CD4-positive, alpha-beta T cell treated with Interferon gamma for 1 hour (primary cell): ENCODE measurements around the gene NCAPD2.
A peak's percentile ranks its signal among the peaks of the same experiment; 100 is the strongest.
"Not testable (repeated sequence)": the region's sequence is repeated elsewhere in the genome, so short reads cannot be mapped to it uniquely, and the experiment has no call there.

Experiments used
- DNase-seq: peaks from one replicate; pipeline ENCODE4 v3.0.0-alpha.2; 2020

NCAPD2 gene

DNA sequence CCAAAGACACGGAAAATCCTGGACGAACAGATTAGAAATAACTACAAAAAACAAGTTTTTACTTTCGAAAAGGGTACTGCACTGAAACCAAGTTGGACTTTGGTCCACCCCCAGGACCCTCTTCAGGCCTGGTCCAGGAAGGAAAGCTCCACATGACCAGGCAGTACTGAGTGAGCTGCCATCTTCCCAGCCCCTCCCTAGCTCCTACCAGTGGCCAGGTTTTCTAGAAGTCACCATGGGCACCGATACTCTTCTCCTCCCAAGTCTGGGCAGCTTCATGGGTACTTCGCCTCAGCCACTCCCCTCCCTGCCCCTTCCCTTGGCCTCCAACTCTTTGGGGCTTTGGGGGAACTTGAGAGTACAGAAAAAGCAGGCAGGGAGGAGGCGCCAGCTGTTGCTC is 30.0 kb upstream of the NCAPD2 start:
- no peak for DNase-seq

DNA sequence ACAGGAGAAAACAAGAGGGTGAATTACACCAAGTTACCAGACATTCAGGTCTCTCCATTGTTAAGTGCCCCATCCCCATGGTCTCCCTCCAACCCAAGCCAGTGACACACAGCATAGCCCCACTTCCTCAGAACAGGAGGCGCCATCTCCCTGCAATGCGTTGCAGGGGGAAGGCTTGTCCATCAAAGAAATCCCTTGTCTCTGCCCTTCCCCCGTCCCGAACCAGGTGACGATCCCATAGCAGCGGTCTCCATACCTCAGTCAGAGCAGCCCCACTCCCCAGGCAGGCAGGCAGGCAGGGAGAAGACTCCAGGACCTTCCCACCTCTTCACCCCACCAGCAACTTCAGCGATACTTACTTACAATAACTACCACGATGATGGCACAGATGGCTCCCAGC is 29.4 kb upstream of the NCAPD2 start:
- DNase-seq: no peak

DNA sequence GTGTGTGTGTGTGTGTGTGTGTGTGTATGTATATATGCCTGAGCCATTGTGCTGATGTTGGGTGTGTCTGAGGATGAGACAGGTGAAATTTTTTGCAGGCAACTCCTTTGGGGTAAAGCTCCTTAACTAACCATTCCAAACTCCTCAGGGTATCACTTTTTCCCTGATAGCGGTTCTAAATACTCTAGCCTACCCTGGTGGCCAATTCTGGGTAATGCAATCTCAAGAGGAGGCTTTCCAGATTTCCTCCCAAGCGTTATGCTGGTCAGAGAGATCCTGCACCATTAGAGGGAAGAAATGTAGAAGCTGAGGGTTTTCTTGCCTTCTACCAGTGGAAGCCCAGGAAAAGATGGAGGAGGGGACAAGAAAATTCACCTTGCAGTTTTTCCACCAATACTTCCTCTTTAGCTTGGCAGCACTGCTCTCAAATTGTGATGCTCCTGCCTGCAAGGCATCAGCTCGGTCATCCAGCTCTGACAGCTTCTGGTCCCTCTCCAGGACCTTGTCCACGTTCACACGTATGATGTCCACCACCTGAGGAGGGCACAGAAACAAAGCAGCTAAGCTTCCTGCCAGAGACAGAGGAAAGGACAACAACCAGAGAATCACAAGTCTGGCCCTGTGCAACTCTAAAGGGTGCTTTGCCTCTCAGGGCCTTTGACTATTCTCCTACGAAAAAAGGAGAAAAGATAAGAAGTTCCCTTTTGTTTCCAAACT is 28.3 kb upstream of the NCAPD2 start:
- peak; percentile 28 for DNase-seq

DNA sequence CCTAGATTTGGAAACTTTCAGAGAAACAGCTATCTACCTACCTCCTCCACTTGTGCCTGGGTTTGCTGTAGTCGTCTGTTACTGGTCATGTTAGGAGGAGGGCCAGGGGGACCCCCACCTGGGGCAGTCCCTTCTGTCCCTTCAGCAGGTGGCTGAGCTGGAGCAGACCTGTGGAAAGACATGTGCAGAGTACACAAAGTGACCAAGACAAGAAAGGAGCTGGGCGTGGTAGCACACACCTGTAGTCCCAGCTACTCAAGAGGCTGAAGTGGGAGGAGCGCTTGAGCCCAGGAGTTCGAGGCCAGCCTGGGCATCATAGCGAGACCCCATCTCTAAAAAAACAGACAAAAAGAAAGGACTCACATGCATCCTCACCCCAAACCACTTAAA is 27.7 kb upstream of the NCAPD2 start:
- no peak for DNase-seq

DNA sequence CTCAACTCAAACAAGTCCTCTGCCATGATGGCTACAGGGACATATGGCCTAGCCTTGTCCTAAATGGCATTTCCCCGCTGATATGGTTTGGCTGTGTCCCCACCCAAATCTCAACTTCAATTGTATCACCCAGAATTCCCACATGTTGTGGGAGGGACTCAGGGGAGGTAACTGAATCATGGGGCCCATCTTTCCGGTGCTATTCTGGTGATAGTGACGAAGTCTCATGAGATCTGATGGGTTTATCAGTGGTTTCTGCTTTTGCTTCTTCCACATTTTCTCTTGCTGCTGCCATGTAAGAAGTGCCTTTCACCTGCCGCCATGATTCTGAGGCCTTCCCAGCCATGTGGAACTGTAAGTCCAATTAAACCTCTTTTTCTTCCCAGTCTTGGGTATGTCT is 27.2 kb upstream of the NCAPD2 start:
- DNase-seq: not testable (repeated sequence)

DNA sequence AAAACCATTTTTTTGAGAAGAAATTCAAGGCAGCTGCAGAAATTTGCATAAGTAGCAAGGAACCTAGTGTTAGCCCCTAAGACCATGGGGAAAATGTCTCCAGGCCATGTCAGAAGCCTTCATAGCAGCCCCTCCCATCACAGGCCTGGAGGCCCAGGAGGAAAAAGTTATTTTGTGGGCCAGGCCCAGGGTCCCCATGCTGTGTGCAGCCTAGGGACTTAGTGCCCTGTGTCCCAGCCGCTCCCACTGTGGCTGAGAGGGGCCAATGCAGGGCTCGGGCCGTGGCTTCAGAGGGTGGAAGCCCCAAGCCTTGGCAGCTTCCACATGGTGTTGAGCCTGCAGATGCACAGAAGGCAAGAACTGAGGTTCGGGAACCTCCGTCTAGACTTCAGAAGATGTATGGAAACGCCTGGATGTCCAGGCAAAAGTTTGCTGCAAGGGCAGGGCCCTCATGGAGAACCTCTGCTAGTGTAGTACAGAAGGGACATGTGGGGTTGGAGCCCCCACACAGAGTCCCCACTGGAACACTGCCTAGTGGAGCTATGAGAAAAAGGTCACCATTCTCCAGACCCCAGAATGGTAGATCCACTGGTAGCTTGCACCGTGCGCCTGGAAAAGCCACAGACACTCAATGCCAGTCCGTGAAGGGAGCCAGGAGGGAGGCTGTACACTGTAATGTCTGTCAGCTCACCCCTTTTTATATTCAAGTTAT is 26.2 kb upstream of the NCAPD2 start:
- not testable (repeated sequence) for DNase-seq

DNA sequence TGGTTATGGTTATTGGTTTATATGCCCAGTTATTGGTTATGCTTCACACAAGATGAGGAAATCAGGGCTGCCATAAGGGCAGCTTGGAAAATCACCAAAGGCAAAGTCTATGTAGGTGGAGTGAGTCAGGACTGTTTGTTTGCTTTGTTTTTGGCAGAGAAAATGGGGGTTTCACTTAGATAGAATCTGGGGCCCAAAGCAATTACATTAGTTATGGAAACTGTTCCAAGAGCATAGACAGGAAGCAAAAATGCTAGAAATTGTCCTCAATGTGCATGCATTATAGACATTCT is 25.7 kb upstream of the NCAPD2 start:
- no peak for DNase-seq

DNA sequence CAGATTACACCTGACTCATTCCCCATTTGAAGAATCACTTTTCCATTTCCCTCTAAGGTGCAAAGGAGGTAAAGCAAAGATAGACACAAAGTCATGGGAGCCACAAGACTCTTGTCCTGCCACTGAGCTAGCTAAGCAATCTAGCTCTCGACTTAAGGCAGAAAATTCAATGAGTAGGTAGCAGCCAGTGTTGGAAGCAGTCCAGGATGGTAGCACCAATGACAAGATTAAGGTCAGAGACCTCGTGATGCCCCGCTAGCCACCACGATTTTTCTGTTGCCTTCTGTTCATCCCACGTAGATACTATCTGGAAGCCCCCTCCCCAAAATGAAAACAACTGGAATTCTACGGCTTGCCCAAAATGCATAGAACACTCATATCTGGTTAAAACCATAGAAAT is 24.8 kb upstream of the NCAPD2 start:
- DNase-seq: no peak

DNA sequence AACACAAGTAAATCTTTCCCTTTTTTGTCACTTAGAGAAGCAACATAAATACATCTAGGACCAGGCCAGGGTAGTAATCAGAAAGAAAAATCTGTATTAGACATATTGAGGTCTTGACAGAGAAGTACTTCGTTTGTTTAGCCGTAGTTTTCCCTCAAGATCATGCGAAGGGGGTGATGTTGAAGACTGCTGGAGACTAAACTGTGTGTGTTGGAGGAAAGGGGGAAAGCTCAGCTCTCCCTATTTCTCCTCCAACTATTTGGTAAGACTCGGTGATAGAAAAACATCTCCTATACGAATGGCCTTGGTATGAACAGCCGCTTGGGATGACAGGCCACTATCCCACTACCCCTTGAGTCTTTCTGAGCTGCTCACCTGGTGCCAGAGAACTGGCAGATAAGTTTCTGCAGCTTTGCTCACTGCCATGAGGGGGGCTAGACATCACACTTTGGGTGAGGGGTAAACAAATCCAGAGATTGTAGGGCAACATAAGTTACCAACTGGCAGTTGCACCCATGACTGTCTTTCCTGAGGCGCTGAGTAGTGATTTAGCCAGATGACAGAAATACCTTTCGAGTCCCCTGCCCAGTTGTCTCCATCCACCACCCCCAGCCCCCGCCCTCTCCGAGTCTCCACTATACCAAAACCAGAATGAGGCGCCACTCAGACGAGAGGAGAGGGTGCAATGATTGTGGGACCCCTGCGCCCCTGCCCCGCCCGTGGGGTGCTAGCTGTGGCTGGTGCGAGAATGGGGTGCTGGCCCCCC is 24.1 kb upstream of the NCAPD2 start:
- DNase-seq: no peak

DNA sequence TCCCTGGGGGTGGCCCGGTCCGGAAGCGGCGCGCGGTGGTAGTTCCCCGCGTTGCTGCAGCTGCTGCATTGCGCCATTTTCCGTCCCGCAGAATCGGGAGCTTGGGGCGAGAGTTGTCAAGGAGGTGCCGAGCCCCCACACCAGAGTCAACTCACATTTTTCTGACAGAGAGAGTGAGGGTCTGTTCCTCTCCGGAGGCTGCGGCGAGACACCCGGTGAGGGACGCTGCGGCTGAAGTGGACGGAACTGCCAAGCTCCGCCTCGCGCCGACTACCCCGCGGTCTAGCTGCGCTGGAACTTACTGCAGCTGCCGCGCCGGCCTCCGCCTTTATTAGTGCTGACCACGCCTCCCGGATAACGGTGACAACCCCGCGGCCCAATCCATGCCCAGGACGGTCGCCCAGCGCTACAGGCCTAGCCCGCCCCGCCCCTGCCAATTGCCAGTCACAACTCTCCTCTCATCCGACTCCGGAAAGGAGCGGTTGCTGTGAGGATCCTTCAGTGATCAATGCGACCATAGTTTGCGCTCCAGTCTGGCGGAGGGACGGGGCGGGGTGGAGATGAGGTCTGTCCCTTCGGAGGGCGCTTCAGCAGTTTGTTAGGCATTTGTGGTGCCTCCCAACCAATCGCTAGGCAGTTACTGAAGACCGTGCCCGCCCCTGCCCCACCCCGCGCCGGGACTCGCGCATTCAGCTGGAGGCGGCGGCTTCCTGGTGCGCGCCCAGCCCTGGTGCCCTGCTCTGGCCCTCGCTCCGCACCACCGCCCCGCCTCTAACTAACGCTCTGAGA is 23.3 kb upstream of the NCAPD2 start, which contains the start of gene VAMP1:
TSS of gene VAMP1 (minus strand) at position 303 of the 789 bp plus-strand sequence. CDS start at position 157, 146 bp downstream.
- DNase-seq: peak; percentile 94

DNA sequence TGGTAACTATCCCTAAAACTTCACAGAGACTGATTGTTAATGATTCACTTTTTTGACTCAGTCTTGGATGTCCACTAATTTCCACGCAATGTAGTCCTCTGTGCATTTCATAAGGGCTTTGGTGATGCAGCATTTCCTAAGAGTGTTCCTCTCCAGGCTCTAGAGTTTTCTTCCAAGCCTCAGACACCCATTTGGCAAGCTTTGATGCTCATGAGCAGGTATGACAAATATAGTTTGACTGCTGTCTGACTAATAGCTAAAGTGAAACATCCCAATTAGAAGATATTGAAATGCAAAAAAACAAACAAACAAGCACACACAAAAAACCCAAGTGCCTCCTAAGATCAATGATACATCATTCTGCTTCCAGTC is 21.9 kb upstream of the NCAPD2 start:
- no peak for DNase-seq

DNA sequence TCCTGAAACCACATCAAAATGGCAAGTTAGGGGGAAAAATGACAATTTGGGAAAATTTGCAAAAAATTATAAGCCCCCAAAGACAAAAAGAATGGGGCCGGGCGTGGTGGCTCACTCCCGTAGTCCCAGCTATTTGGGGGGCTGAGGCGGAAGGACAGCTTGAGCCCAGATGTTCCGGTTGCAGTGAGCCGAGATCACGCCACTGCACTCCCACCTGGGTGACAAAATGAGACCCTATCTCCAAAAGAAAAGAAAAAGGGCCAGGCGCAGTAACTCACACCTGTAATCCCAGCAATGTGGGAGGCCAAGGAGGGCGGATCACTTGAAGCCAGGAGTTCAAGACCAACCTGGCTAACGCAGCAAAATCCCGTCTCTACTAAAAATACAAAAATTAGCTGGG is 21.4 kb upstream of the NCAPD2 start:
- DNase-seq: no peak

DNA sequence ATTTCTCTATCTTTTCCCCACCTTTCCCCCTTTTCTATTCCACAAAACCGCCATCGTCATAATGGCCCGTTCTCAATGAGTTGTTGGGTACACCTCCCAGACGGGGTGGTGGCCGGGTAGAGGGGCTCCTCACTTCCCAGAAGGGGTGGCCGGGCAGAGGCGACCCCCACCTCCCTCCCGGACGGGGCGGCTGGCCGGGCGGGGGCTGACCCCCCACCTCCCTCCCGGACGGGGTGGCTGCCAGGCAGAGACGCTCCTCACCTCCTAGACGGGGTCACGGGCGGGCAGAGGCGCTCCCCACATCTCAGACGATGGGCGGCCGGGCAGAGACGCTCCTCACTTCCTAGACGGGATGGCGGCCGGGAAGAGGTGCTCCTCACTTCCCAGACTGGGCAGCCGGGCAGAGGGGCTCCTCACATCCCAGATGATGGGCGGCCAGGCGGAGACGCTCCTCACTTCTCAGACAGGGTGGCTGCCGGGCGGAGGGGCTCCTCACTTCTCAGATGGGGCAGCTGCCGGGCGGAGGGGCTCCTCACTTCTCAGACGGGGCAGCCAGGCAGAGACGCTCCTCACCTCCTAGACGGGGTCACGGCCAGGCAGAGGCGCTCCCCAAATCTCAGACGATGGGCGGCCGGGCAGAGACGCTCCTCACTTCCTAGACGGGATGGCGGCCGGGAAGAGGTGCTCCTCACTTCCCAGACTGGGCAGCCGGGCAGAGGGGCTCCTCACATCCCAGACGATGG is 18.5 kb upstream of the NCAPD2 start:
- not testable (repeated sequence) for DNase-seq

DNA sequence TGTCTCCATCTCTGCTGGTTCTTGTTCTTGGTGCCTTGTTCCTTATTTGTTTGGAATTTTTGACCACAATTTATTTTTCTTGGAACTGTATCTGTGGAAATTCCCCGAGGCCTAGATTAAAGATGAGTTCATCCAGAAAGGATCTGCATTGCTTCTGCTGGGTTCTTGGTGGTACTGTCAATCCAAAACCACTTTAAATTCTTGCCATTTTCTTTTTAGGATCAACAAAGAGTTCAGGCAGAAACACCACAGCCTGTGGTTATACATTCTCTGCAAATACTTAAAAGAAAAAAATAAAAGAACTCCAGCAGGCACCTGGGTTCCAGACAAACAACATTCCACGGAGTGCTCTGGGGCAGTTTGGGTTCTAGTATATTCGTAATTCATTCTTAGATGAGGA is 17.4 kb upstream of the NCAPD2 start:
- no peak for DNase-seq

DNA sequence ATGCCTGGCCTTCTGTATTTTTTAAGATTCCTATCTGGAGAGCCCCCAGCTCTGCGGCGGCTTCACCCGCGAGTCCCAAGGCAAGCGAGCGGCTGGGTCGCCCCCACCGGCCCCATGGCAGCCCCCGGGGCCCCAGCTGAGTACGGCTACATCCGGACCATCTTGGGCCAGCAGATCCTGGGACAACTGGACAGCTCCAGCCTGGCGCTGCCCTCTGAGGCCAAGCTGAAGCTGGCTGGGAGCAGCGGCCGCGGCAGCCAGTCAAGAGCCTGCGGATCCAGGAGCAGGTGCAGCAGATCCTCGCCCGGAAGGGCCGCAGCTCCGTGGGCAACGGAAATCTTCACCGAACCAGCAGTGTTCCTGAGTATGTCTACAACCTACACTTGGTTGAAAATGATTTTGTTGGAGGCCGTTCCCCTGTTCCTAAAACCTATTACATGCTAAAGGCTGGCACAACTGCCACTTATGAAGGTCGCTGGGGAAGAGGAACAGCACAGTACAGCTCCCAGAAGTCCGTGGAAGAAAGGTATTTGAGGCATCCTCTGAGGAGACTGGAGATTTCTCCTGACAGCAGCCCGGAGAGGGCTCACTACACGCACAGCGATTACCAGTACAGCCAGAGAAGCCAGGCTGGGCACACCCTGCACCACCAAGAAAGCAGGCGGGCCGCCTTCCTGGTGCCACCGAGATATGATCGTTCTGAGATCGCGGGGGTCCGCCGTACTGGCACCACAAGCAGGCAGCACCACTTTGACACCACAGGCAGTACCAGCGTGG is 16.1 kb upstream of the NCAPD2 start:
- DNase-seq: not testable (repeated sequence)

DNA sequence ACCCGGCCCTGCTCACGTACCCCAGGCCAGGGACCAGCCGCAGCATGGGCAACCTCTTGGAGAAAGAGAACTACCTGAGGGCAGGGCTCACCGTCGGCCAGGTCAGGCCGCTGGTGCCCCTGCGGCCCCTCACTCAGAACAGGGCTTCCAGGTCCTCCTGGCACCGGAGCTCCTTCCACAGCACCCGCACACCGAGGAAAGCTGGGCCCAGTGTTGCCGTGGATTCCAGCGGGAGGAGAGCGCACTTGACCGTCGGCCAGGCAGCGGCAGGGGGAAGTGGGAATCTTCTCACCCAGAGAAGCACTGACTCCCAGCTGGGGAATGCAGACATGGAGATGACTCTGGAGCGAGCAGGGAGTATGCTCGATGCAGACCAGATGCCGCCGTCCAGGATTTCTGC is 15.5 kb upstream of the NCAPD2 start:
- no peak for DNase-seq

DNA sequence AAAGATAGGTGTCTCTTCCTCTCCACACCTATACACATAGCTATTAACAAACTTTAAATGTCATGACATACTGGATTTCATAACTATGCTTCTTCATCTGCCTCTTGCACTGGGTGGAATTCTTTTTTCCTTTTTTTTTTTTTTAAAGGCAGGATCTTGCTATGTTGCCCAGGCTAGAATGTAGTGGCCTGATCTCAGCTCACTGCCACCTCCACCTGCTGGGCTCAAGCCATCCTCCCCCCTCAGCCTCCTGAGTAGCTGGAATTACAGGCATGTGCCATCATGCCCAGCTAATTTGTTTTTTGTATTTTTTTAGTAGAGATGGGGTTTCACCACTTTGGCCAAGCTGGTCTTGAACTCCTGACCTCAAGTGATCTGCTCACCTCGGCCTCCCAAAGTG is 5.7 kb upstream of the NCAPD2 start:
- DNase-seq: no peak

DNA sequence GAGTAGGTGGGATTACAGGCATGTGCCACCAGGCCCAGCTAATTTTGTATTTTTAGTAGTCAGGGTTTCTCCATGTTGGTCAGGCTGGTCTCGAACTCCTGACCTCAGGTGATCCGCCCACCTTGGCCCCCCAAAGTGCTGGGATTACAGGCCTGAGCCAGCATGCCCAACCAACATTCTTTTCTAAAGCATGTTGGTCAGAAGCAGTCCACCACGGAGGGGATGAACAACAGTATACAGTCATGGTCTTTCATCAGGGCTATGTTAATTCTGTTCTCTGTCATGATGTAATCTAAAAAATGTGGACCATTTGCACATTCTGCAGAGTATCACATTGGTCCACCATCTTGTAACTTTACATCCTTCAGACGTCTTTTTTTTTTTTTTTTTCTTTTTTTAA is 4.5 kb upstream of the NCAPD2 start:
- no peak for DNase-seq

DNA sequence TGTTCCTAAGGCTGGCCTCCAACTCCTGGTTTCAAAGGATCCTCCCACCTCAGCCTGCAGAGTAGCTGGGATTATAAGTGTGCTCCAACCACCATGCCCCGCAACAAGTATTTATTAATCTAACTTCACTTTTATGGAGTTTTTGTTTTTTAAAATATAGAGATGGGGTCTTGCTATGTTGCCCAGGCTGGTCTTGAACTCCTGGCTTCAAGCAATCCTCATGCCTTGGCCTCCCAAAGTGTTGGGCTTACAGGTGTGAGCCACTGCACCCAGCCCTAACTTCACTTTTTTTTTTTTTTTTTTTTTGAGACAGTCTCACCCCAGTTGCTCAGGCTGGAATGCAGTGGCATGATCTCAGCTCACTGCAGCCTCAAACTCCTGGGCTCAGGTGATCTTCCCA is 3.2 kb upstream of the NCAPD2 start:
- DNase-seq: not testable (repeated sequence)

DNA sequence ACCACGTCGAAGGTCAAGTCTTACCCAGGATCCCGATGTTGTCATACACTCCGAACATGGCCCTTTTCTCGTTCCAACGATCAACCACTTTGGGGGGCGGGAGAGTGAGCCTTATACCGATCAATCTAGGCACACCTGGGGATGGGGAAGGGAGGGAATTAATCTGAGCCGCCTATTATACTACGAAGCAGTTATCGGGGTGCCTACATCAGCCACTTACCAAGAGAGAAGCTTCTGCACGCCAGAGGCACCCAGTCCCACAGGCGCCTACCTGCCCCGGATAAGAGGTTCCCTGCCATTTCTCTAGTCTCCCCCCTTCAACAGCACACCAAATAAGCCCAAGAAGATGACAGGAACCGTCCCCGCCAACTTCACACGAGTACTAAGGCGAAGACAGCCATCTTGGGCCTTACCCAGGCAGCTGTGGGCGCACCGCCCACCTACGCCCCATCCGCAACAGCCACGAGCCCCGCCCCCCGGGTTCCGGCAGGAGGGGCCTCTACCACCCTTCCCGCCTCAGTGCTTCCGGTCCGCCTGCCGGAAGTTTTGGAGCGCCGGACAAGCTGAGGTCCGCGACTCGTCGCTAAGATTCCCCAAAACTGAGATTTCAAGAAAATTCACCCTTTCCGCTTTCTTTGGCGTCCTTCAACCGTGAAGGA is 935 bp upstream of the NCAPD2 start, which contains the start of gene MRPL51:
TSS of gene MRPL51 (minus strand) at position 425 of the 659 bp plus-strand sequence. CDS start at position 299, 126 bp downstream.
- DNase-seq: peak; percentile 95

DNA sequence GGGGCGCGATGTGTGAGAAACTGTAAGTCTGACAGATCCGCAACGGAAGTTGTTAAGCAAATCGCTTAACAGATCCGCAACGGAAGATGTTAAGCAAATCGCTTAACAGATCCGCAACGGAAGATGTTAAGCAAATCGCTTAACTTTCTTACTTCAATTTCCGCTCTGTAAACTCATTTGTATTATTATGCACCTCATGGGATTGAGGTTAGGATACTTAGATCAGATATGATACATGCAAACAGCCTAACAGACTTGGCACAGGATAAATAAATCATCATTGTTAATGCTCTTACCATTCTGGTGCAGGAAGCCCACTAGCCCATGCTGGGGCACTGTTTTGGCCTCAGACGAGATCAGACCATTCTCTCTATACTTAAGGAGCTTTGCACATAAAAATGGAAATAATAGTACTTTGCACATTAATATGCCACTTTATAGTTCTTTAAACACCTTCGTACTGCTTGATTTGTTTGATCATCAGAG is 399 bp downstream of the NCAPD2 start:
- no peak for DNase-seq
